ENCODE data around the gene PPID.
"Not testable (repeated sequence)": the region's sequence is repeated elsewhere in the genome, so short reads cannot be mapped to it uniquely, and the experiment has no call there.

The PPID gene

GRCh38 chr4:158667651-158668198 is 55.5 kb downstream of the PPID start:
- H3K27me3 ChIP-seq (ENCODE audit: control insufficient read depth, insufficient read depth, low read length), result no peaks in the 10 kb centered on the region

GRCh38 chr4:158666892-158667291 is 56.3 kb downstream of the PPID start:
- H3K4me3 ChIP-seq (ENCODE audit: low read depth, low read length), result no peak overlapping the region
- H3K36me3 ChIP-seq (ENCODE audit: control insufficient read depth, insufficient read depth, low read length), result peaks cover 25% of the 10 kb centered on the region
- no peaks in the 10 kb centered on the region for H3K27me3 ChIP-seq (ENCODE audit: control insufficient read depth, insufficient read depth, low read length)

More at GRCh38 chr4:158667651-158668198, 55.5 kb downstream of the PPID start:
- Histone ChIP-seq H3K36me3 (ENCODE audit: control insufficient read depth, insufficient read depth, low read length) (peaks cover 25% of the 10 kb centered on the region), H3K4me1 (ENCODE audit: control insufficient read depth, insufficient read depth, low read length) (no peaks in the 10 kb centered on the region), H3K9me3 (ENCODE audit: control insufficient read depth, insufficient read depth, low read length) (no peaks in the 10 kb centered on the region), H3K4me3 (ENCODE audit: low read depth, low read length) (no peak overlapping the region), H3K27ac (ENCODE audit: low read depth, low read length) (no peak overlapping the region), H3K9ac (ENCODE audit: low read depth, low read length) (no peak overlapping the region)

GRCh38 chr4:158664806-158665205 is 58.4 kb downstream of the PPID start:
- no peak overlapping the region for H3K4me3 ChIP-seq (ENCODE audit: low read depth, low read length)
- H3K4me1 ChIP-seq (ENCODE audit: control insufficient read depth, insufficient read depth, low read length), result no peaks in the 10 kb centered on the region
- H3K36me3 ChIP-seq (ENCODE audit: control insufficient read depth, insufficient read depth, low read length), result peaks cover 25% of the 10 kb centered on the region
- H3K27ac ChIP-seq (ENCODE audit: low read depth, low read length), result no peak overlapping the region
- H3K27me3 ChIP-seq (ENCODE audit: control insufficient read depth, insufficient read depth, low read length), result no peaks in the 10 kb centered on the region
- no peaks in the 10 kb centered on the region for H3K9me3 ChIP-seq (ENCODE audit: control insufficient read depth, insufficient read depth, low read length)
- H3K9ac ChIP-seq (ENCODE audit: low read depth, low read length), result no peak overlapping the region

More at GRCh38 chr4:158666892-158667291, 56.3 kb downstream of the PPID start:
- Histone ChIP-seq H3K9ac (ENCODE audit: low read depth, low read length) (no peak overlapping the region), H3K27ac (ENCODE audit: low read depth, low read length) (no peak overlapping the region), H3K4me1 (ENCODE audit: control insufficient read depth, insufficient read depth, low read length) (no peaks in the 10 kb centered on the region), H3K9me3 (ENCODE audit: control insufficient read depth, insufficient read depth, low read length) (no peaks in the 10 kb centered on the region)

- not testable (repeated sequence) for H3K4me3 ChIP-seq (ENCODE audit: low read depth, low read length); H3K4me1 ChIP-seq (ENCODE audit: control insufficient read depth, insufficient read depth, low read length); H3K27ac ChIP-seq (ENCODE audit: low read depth, low read length); H3K27me3 ChIP-seq (ENCODE audit: control insufficient read depth, insufficient read depth, low read length); H3K9ac ChIP-seq (ENCODE audit: low read depth, low read length); H3K9me3 ChIP-seq (ENCODE audit: control insufficient read depth, insufficient read depth, low read length)
- H3K36me3 ChIP-seq (ENCODE audit: control insufficient read depth, insufficient read depth, low read length), result peaks cover 20% of the 10 kb centered on the region
These were observed 59.2 kb downstream of the PPID start for GRCh38 chr4:158663707-158664625.

- not testable (repeated sequence) for H3K27ac ChIP-seq (ENCODE audit: low read depth, low read length); H3K27me3 ChIP-seq (ENCODE audit: control insufficient read depth, insufficient read depth, low read length); H3K9me3 ChIP-seq (ENCODE audit: control insufficient read depth, insufficient read depth, low read length); H3K9ac ChIP-seq (ENCODE audit: low read depth, low read length); H3K4me1 ChIP-seq (ENCODE audit: control insufficient read depth, insufficient read depth, low read length); H3K4me3 ChIP-seq (ENCODE audit: low read depth, low read length)
- peaks cover 13% of the 10 kb centered on the region for H3K36me3 ChIP-seq (ENCODE audit: control insufficient read depth, insufficient read depth, low read length)
These were observed 59.9 kb downstream of the PPID start for GRCh38 chr4:158663255-158663654.

All from HUES48 (cell line).